Mucosa of gallbladder (tissue), 1 donor: ENCODE data around the gene ZC3HAV1L. TPM values are rescaled to one million over a fixed set of nuclear protein-coding genes. Genes with fewer than 3 reads are reported as not detected.
"Not testable (repeated sequence)": the region's sequence is repeated elsewhere in the genome, so short reads cannot be mapped to it uniquely, and the experiment has no call there.

Source experiments
- DNase-seq: peaks from one replicate; pipeline ENCODE4 v3.0.0-alpha.2; 2020; ENCODE audit warnings: low spot score
- total RNA-seq: library from RNA; stranded (reverse); gene quantifications from one replicate; pipeline ENCODE4 v1.2.1, GENCODE V29; 2021
- donor health status: DM: no; HTN: no; CAD: no.

Gene ZC3HAV1L
- total RNA-seq, 1 donor from 2014 or later: 9.0 TPM

GRCh38 chr7:139054101-139054500 lies 18.3 kb upstream of the ZC3HAV1L start:
- DNase-seq: no peak

GRCh38 chr7:139051655-139052054 lies 15.8 kb upstream of the ZC3HAV1L start:
- DNase-seq: no peak

GRCh38 chr7:139049936-139050335 lies 14.1 kb upstream of the ZC3HAV1L start:
- DNase-seq: no peak

- no peak for DNase-seq
These were observed 13.3 kb upstream of the ZC3HAV1L start for GRCh38 chr7:139049111-139049510.

- DNase-seq: no peak
These were observed 12.1 kb upstream of the ZC3HAV1L start for GRCh38 chr7:139047970-139048369.

GRCh38 chr7:139046143-139046542 lies 10.3 kb upstream of the ZC3HAV1L start:
- no peak for DNase-seq

GRCh38 chr7:139044813-139045794 lies 9.3 kb upstream of the ZC3HAV1L start:
- no peak for DNase-seq

DNA sequence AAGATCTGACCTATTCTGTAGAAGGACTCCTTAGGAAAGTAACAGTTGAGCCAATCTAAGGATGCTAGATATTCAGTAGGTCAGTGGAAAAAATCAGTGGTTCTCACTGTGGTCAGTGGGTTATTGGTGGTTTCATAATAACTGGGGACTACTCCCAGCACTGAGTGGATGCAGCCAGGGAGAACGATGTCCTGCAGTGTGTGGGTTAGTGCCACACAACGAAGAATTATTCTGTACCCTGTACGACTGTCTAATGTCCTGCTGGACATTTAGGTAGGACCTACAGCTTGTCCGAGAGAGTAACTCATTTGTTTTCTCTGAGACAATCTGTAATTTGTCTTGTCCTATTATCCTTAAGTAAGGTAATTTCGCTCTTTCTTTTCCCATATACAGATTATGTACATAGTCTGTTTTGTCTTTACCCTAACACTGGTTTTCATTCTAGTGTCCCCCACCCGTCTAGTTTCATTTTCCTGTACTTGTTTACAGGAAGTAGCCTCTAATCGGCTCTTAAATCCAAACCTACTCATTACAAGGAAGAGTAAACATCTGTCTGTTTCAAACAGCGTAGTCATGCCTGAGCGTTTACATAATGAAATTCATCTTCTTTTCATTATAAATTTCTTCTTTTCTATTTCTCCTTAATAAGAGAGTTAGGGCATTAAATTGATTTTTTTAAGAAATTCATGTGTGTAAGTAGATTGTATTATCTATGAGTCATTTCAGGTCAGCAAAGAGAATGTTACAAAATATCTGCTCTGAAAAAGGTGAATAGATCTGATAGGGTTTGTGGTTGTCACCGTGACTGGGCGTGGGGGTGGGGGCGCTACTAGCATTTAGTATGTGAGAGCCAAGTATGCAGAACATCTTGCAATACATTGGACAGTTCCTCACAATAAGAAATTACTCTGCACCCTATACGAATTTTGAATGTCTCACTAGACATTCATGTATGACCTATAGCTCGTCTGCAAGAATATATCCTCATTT lies 8.3 kb upstream of the ZC3HAV1L start:
- no peak for DNase-seq

DNA sequence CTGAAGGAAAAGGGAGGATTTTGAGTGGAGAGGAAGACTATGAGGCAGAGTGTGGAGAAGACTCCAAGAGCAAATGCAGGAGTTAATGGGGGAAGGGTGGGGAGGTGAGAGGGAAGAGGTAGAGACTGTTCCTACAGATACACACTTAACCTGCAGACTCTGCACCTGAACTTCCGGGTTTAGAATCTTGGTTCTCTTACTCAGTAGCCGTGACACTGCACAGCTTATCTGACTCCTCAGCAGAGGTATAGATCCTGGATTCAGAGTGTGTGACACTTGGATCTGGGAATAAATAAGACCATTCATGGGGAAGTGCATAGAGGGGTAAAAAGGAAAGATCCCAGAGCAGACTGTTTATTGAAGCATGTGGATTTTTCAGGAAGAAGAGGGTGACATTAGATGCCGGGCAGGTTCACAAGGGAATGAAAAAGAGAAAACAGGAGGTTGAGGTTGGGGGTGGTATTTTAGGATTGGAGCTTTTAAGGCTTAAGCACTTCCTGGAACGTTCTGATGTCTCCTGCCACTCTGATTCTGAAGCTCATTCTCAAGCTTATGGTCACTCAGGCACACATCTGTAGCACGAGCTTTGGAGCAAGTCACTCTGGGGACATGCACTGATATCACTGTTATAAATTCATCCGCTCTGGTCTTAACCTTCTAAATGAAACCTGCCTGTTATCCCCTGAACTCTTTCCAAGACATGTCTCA lies 5.7 kb upstream of the ZC3HAV1L start:
- DNase-seq: no peak

GRCh38 chr7:139038691-139039090 lies 2.8 kb upstream of the ZC3HAV1L start:
- DNase-seq: no peak

DNA sequence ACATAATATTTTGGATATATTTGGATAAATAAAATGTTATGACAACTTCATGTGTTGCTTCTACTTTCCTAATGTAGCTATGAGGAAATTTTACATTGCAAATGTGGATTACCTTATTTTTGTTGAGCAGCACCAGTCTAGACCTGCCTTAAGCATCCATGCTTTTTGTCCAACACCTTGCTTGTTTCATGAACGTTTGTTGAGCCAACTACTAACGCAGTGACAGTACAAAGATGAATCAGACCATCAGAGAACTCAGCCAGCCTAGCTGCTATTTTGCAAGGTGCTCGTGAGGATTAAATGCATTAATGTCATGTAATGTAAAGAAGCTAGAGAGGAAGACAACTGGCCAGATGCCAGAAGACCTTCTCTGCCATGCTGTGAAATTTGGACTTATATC lies 1.1 kb upstream of the ZC3HAV1L start:
- DNase-seq: no peak

DNA sequence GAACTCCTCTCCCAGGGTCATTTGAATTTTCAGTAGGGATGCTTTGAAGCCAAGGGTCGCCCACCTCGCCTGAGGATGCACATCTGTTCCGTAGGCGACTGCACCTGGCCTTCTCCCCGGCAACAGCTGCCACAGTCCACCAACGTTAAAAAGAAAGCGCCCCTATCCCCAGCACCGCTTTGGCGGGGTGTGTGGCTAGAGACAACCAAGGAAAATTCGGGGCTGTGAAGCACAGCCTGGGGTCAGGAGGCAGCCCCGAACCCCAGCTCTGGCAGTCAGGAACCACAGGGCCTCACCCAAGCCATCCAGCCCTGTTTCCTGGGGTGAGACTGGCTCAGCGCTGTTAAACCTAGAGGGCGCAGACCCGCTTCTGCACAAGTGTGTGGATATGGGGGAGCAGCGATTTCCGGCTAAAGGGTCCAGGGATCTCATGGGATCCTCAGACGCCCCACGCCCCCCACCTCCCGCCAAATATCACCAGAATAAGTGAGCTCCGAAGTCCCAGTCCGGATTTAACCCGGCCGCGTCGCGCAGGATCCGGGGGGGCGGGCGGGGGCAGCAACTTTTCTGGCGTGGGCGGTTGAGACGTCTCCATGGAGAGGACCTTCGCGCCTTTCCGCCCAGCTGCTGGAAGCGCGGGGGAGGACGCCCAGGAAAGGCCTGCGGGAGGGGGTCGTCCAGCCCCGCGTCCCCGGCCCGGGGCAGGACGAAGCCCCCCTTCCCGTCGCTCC lies 822 bp downstream of the ZC3HAV1L start:
- no peak for DNase-seq

GRCh38 chr7:139034336-139034735 lies 1.5 kb downstream of the ZC3HAV1L start:
- DNase-seq: no peak

DNA sequence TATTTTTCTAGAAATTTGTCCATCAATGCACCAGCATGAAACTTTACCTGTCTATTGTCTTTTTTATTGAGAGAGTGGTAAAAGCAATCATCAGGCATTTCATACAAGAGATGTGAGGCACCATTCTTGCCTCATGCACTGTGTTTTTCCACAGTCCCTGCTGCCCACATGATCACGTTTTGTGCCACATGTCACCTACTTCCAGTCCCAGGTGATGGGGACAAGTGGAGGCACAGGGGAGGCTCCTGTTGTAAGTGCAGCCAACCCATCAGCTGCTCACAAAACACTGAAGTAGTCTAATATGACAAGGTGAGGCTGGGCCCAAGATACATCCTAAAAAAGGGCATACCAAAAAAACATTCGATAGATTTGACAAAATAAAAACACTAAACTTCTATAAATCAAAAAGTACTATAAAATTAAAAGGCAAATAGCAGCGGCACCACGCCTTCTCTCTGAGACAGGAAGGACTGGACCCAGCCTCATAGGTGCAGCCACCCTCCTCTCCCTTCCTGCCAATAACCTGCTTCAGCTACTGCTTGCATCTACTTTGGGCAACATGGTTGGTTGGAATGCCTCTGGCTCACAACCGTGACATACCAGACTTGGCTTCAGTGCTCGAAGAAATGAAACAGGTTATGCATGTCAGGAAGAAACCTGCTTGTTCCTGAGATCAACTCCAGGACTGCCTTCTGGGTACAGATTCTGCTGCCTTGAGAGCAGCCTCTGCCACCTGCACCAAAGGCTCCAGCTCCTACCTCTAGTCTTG lies 2.3 kb downstream of the ZC3HAV1L start:
- no peak for DNase-seq

- DNase-seq: no peak
These were observed 3.4 kb downstream of the ZC3HAV1L start for GRCh38 chr7:139032473-139032872.

- no peak for DNase-seq
These were observed 6.5 kb downstream of the ZC3HAV1L start for GRCh38 chr7:139029353-139029752.

GRCh38 chr7:139026551-139026950 lies 9.3 kb downstream of the ZC3HAV1L start:
- DNase-seq: no peak

DNA sequence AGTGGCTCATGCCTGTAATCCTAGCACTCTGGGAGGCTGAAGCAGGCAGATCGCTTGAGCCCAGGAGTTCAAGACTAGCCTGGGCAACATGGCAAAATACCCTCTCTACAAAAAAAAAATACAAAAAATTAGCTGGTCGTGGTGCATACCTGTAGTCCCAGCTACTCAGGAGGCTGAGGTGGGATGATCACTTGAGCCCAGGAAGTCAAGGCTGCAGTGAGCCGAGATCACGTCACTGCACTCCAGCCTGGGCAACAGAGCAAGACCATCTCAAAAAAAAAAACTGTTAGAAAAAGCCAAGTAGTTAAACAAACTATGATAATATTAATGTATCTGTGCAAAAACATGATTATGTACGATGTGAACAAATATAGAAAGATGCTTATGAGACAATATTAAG lies 10.0 kb downstream of the ZC3HAV1L start:
- DNase-seq: not testable (repeated sequence)

- no peak for DNase-seq
These were observed 12.8 kb downstream of the ZC3HAV1L start for GRCh38 chr7:139023076-139023475.

- no peak for DNase-seq
These were observed 13.6 kb downstream of the ZC3HAV1L start for GRCh38 chr7:139022286-139022685.
